Right lobe of liver (tissue), 4 donors: ENCODE results near the gene ZFC3H1.

ENCODE experiments used
- CTCF ChIP-seq, 4 donors: fragments of 200-600 bp in 3 of 4; fragments of 450-650 bp in 1 of 4; IDR thresholded peaks; one replicate each; pipeline versions ENCODE4 v1.5.1 to v1.8.0; 2016 to 2022; ENCODE audit warnings: antibody characterized with exemption in 4 of 4, mild to moderate bottlenecking in 2 of 4
- POLR2A ChIP-seq: fragments of 450-650 bp; IDR thresholded peaks from one replicate; pipeline ENCODE4 v1.6.1; 2017; ENCODE audit warnings: antibody characterized with exemption, mild to moderate bottlenecking
- donor health status: DM: no; HTN: no; CAD: no.
- donor health status: DM: no; HTN: no; CAD: no.
- donor health status: DM: no; HTN: yes; CAD: no.

- TF ChIP-seq CTCF (IDR thresholded peaks at IDR 0.05) = no peak
- TF ChIP-seq POLR2A = no peak
Observed at GRCh38 chr12:71688961-71689570, 25.4 kb upstream of the ZFC3H1 start.
